H1 (cell line): ENCODE measurements around the gene OAS3. TPM values are rescaled to one million over a fixed set of nuclear protein-coding genes. Genes with fewer than 3 reads are reported as not detected.

Source experiments
- CTCF ChIA-PET: fragments of 300-600 bp; sonication (Branson Sonifier 250); formaldehyde crosslinking; loops from one replicate; lab custom pipeline; 2021; ENCODE audit not compliant: partially characterized antibody; lab: Charles Lee
- POLR2A ChIA-PET: fragments of 300-600 bp; sonication (Branson Sonifier 250); formaldehyde crosslinking; loops from one replicate; lab custom pipeline; 2021; ENCODE audit warnings: inconsistent platforms; ENCODE audit not compliant: partially characterized antibody; lab: Charles Lee
- DNase-seq, 2 experiments: peaks; one replicate each; pipeline versions ENCODE4 v3.0.0 to v3.0.0-alpha.2; 2010 to 2022; ENCODE audit warnings: low spot score in 2 of 2, low read depth in 1 of 2, mixed read lengths in 1 of 2
- FAIRE-seq: peaks from 2 replicates; lab custom pipeline; 2011; peaks lifted over from hg19 to GRCh38; lab: Jason Lieb, UNC
- H2AFZ ChIP-seq: 2 replicates; pipeline ENCODE4 v1.8.1; 2012; ENCODE audit warnings: low read length, inconsistent platforms
- H2AK5ac ChIP-seq: 2 replicates; pipeline ENCODE4 v1.6.1; 2013; ENCODE audit warnings: low read depth, low read length
- H2BK120ac ChIP-seq: replicated peaks from 2 replicates; pipeline ENCODE3; 2013; ENCODE audit warnings: low read depth, low read length, inconsistent platforms
- H2BK12ac ChIP-seq: 2 replicates; pipeline ENCODE4 v1.6.1; 2013; ENCODE audit warnings: low read depth, low read length
- H2BK15ac ChIP-seq: 2 replicates; pipeline ENCODE4 v1.6.1; 2013; ENCODE audit warnings: low read length
- H2BK20ac ChIP-seq: 2 replicates; pipeline ENCODE4 v1.6.1; 2013; ENCODE audit warnings: low read length
- H2BK5ac ChIP-seq: 2 replicates; pipeline ENCODE4 v1.6.1; 2013; ENCODE audit warnings: low read depth, low read length
- H3K14ac ChIP-seq: 2 replicates; pipeline ENCODE4 v1.6.1; 2013; ENCODE audit warnings: inconsistent platforms; ENCODE audit not compliant: insufficient read length
- H3K18ac ChIP-seq: 2 replicates; pipeline ENCODE4 v1.6.1; 2013; ENCODE audit warnings: low read length; ENCODE audit errors: extremely low read depth
- H3K23ac ChIP-seq: 2 replicates; pipeline ENCODE4 v1.6.1; 2013; ENCODE audit warnings: inconsistent platforms; ENCODE audit not compliant: insufficient read length
- H3K23me2 ChIP-seq: 2 replicates; pipeline ENCODE4 v1.6.1; 2013; ENCODE audit warnings: low read depth, low read length
- H3K27ac ChIP-seq: 2 replicates; pipeline ENCODE4 v1.6.1; 2011; ENCODE audit warnings: low read depth, low read length, inconsistent platforms
- H3K27me3 ChIP-seq, 4 experiments: replicated peaks in 1 of 4; 1 replicate in 1 of 4; 2 replicates in 3 of 4; pipeline versions ENCODE4 v1.6.1 to v1.8.1; 2011 to 2013; ENCODE audit warnings: low read length in 3 of 4, mild to moderate bottlenecking in 3 of 4, inconsistent platforms in 2 of 4, mixed read lengths in 2 of 4, moderate library complexity in 1 of 4; ENCODE audit not compliant: control insufficient read depth in 3 of 4, insufficient read depth in 3 of 4; ENCODE audit errors: extremely low read depth in 1 of 4
- H3K36me3 ChIP-seq, 4 experiments: 2 replicates each; pipeline versions ENCODE4 v1.6.1 to v1.8.1; 2011 to 2013; ENCODE audit warnings: mild to moderate bottlenecking in 4 of 4, low read length in 3 of 4, moderate library complexity in 2 of 4, control low read depth in 1 of 4, inconsistent platforms in 1 of 4; ENCODE audit not compliant: insufficient read depth in 4 of 4, control insufficient read depth in 2 of 4
- H3K4ac ChIP-seq: replicated peaks from 2 replicates; pipeline ENCODE3; 2013; ENCODE audit warnings: low read length, low read depth, mixed read lengths, inconsistent platforms; ENCODE audit not compliant: insufficient read length
- H3K4me1 ChIP-seq, 4 experiments: replicated peaks in 1 of 4; 1 replicate in 1 of 4; 2 replicates in 3 of 4; pipeline versions ENCODE4 v1.6.1 to v1.8.1; 2011 to 2013; ENCODE audit warnings: low read length in 3 of 4, inconsistent platforms in 2 of 4, mixed read lengths in 1 of 4; ENCODE audit not compliant: insufficient read depth in 4 of 4, control insufficient read depth in 3 of 4
- H3K4me2 ChIP-seq, 2 experiments: 2 replicates each; pipeline versions ENCODE4 v1.6.1 to v1.8.1; 2011 to 2013; ENCODE audit warnings: low read depth in 2 of 2, low read length in 2 of 2, control low read depth in 1 of 2, inconsistent platforms in 1 of 2, mild to moderate bottlenecking in 1 of 2; ENCODE audit not compliant: insufficient read depth in 1 of 2
- H3K4me3 ChIP-seq, 4 experiments: fragments of 200-600, 300-600 bp in 1 of 4; sonication (generic), shearing (Covaris generic), sonication (Bioruptor Twin) in 1 of 4; 2 replicates each; pipeline versions ENCODE4 v1.5.1 to v1.8.1; 2011 to 2016; ENCODE audit warnings: low read length in 4 of 4, low read depth in 3 of 4, control low read depth in 2 of 4, inconsistent platforms in 2 of 4, mild to moderate bottlenecking in 2 of 4, mixed read lengths in 1 of 4, moderate library complexity in 1 of 4; ENCODE audit not compliant: insufficient read depth in 2 of 4; ENCODE audit errors: extremely low read depth in 1 of 4
- H3K56ac ChIP-seq: replicated peaks from 2 replicates; pipeline ENCODE3; 2013; ENCODE audit warnings: low read depth, mild to moderate bottlenecking, mixed read lengths, low read length, inconsistent platforms; ENCODE audit not compliant: insufficient read length
- H3K79me1 ChIP-seq: 2 replicates; pipeline ENCODE4 v1.6.1; 2013; ENCODE audit warnings: low read depth, low read length, control low read depth
- H3K79me2 ChIP-seq, 2 experiments: 2 replicates each; pipeline versions ENCODE4 v1.6.1 to v1.8.1; 2012 to 2013; ENCODE audit warnings: low read length in 2 of 2, mild to moderate bottlenecking in 2 of 2, inconsistent platforms in 1 of 2; ENCODE audit not compliant: insufficient read depth in 2 of 2, control insufficient read depth in 1 of 2
- H3K9ac ChIP-seq, 4 experiments: replicated peaks in 1 of 4; 1 replicate in 1 of 4; 2 replicates in 3 of 4; pipeline versions ENCODE4 v1.6.1 to v1.8.1; 2011 to 2013; ENCODE audit warnings: low read depth in 3 of 4, low read length in 3 of 4, control low read depth in 2 of 4, mild to moderate bottlenecking in 2 of 4, moderate library complexity in 2 of 4, inconsistent platforms in 1 of 4; ENCODE audit errors: extremely low read depth in 1 of 4
- H3K9me3 ChIP-seq, 2 experiments: 2 replicates each; pipeline versions ENCODE4 v1.6.1 to v1.8.1; 2012 to 2013; ENCODE audit warnings: mild to moderate bottlenecking in 2 of 2, moderate library complexity in 2 of 2, control low read depth in 1 of 2, inconsistent platforms in 1 of 2, low read depth in 1 of 2, low read length in 1 of 2, mixed read lengths in 1 of 2; ENCODE audit not compliant: insufficient read depth in 2 of 2
- H4K20me1 ChIP-seq, 2 experiments: replicated peaks in 1 of 2; 2 replicates each; pipeline versions ENCODE3 to v1.8.1; 2011 to 2013; ENCODE audit warnings: inconsistent platforms in 2 of 2, low read length in 2 of 2, mild to moderate bottlenecking in 1 of 2; ENCODE audit not compliant: insufficient read depth in 2 of 2, control insufficient read depth in 1 of 2
- H4K5ac ChIP-seq: 2 replicates; pipeline ENCODE4 v1.6.1; 2013; ENCODE audit warnings: low read length, low read depth, mixed read lengths, inconsistent platforms; ENCODE audit not compliant: insufficient read length
- H4K8ac ChIP-seq: 2 replicates; pipeline ENCODE4 v1.8.0; 2013; ENCODE audit warnings: mild to moderate bottlenecking, moderate library complexity, low read length, inconsistent platforms; ENCODE audit not compliant: insufficient read depth; ENCODE audit errors: extremely low read depth
- H4K91ac ChIP-seq: replicated peaks from 2 replicates; pipeline ENCODE3; 2013; ENCODE audit warnings: low read length, mixed read lengths, inconsistent platforms; ENCODE audit not compliant: insufficient read length
- KDM1A ChIP-seq: fragments of 200-600, 300-600 bp; sonication (generic); IDR thresholded peaks from 2 replicates; pipeline ENCODE4 v1.7.1; 2016; ENCODE audit warnings: mild to moderate bottlenecking, low read length, borderline replicate concordance
- MAFK ChIP-seq: IDR thresholded peaks from 2 replicates; pipeline ENCODE4 v1.6.1; 2012; ENCODE audit warnings: low read depth, mild to moderate bottlenecking, improper control_type of control experiment, low read length
- SP2 ChIP-seq: IDR thresholded peaks from 2 replicates; pipeline ENCODE4 v1.6.1; 2012; ENCODE audit warnings: mild to moderate bottlenecking, low read length, inconsistent platforms
- USF2 ChIP-seq: IDR thresholded peaks from 2 replicates; pipeline ENCODE4 v1.6.1; 2011; ENCODE audit warnings: low read length, improper control_type of control experiment
- WGBS, 2 experiments: shearing (Covaris generic) in 1 of 2; methylation state at CpG; one replicate each; pipeline versions ENCODE4 v1.1.6 to v1.1.7; 2013 to 2015; ENCODE audit warnings: low lambda C conversion rate in 2 of 2, mixed read lengths in 2 of 2, inconsistent platforms in 1 of 2, low coverage in 1 of 2, missing lambda C conversion rate in 1 of 2; ENCODE audit not compliant: insufficient replicate concordance in 2 of 2, insufficient coverage in 1 of 2, insufficient read length in 1 of 2; ENCODE audit errors: extremely low coverage in 1 of 2, missing lambda C conversion rate in 1 of 2; 5-methylcytosine and 5-hydroxymethylcytosine counted together
- polyA plus RNA-seq, 7 experiments: library from polyadenylated mRNA; depleted of rRNA in 3 of 7; stranded (reverse) in 5 of 7; unstranded in 2 of 7; fragments of >200 nt in 5 of 7; fragments of 200-250 nt in 2 of 7; gene quantifications; 1 replicate in 5 of 7; 2 replicates in 1 of 7; 4 replicates in 1 of 7; pipeline versions ENCODE4 v1.2.1 to v1.2.3, GENCODE V29; 2011 to 2013; ENCODE audit warnings: missing spikeins in 2 of 7, mixed read lengths in 2 of 7
- total RNA-seq: library from RNA; stranded (reverse); fragmentation: NEBNext Ultra II Directional; extraction: Animal tissue kit (Norgen Biotek cat#: 25700); gene quantifications from 2 replicates; pipeline ENCODE4 v1.2.1, GENCODE V29; 2021

OAS3 gene
- total and polyA plus RNA-seq, 2 of the 8 experiments (the other 6 are each of a cell fraction or from before 2014, with no cell fraction given) = 0.73 to 3.7 TPM

GRCh38 chr12:112898380-112898779 lies 39.9 kb upstream of the OAS3 start:
- H3K14ac ChIP-seq = no peak overlapping the region

More at GRCh38 chr12:112898380-112898779, 39.9 kb upstream of the OAS3 start:
- no peak overlapping the region for H3K4me2 ChIP-seq
- FAIRE-seq (no peak), DNase-seq (no peak)
- H3K36me3 ChIP-seq = no peaks in the 10 kb centered on the region; a peak in 2 of 8 replicates
- H3K4me1 ChIP-seq = no peaks in the 10 kb centered on the region
- no peak overlapping the region for H2BK20ac ChIP-seq
- no peak overlapping the region for H2BK12ac ChIP-seq
- H3K4ac ChIP-seq = no peak overlapping the region
- POLR2A ChIA-PET = no interaction called here
- no peaks in the 10 kb centered on the region for H3K27me3 ChIP-seq
- H4K91ac ChIP-seq = no peak overlapping the region
- no peak overlapping the region for H3K27ac ChIP-seq
- no peak overlapping the region for H2BK5ac ChIP-seq
- no peaks in the 10 kb centered on the region for H3K79me1 ChIP-seq
- no peak overlapping the region for H4K8ac ChIP-seq
- no peak overlapping the region for H3K56ac ChIP-seq
- TF ChIP-seq MAFK = no peak
- TF ChIP-seq USF2 = no peak
- TF ChIP-seq KDM1A = no peak
- TF ChIP-seq SP2 = no peak
- H2AK5ac ChIP-seq = no peak overlapping the region
- H2BK15ac ChIP-seq = no peak overlapping the region
- no peaks in the 10 kb centered on the region for H3K9me3 ChIP-seq
- H3K9ac ChIP-seq = no peak overlapping the region
- H3K18ac ChIP-seq = no peak overlapping the region
- no peak overlapping the region for H2BK120ac ChIP-seq
- H3K23ac ChIP-seq = no peak overlapping the region
- H2AFZ ChIP-seq = no peak overlapping the region
- no peaks in the 10 kb centered on the region for H3K79me2 ChIP-seq
- H4K20me1 ChIP-seq = no peaks in the 10 kb centered on the region
- no peak overlapping the region for H3K4me3 ChIP-seq
- CTCF ChIA-PET = interaction anchor here (1.6 to 1.8 kb wide), 2 partner anchors 30 to 95 kb away, joined by 4 to 5 read pairs; no protein-coding TSS in a partner anchor
- 90 to 100% methylated on average over 1 to 6 of the region's 6 CpGs for WGBS, 2 experiments
- H4K5ac ChIP-seq = no peak overlapping the region
- H3K23me2 ChIP-seq = no peaks in the 10 kb centered on the region
